Osteocyte (in vitro differentiated cells): Measurements from ENCODE around the gene PLEKHA3. TPM values are rescaled to one million over a fixed set of nuclear protein-coding genes. Genes with fewer than 3 reads are reported as not detected.

Source experiments
- DNase-seq: peaks from one replicate; pipeline ENCODE4 v3.0.0; 2021; ENCODE audit warnings: mixed read lengths; ENCODE audit not compliant: unreplicated experiment; ENCODE audit errors: extremely low spot score
- H3K27ac Mint-ChIP-seq: one replicate; pipeline ENCODE4 v1.8.0; 2021; ENCODE audit warnings: mild to moderate bottlenecking, mixed read lengths; ENCODE audit not compliant: unreplicated experiment
- H3K27me3 Mint-ChIP-seq: one replicate; pipeline ENCODE4 v1.8.0; 2021; ENCODE audit warnings: mixed read lengths; ENCODE audit not compliant: unreplicated experiment
- H3K36me3 Mint-ChIP-seq: one replicate; pipeline ENCODE4 v1.8.0; 2021; ENCODE audit warnings: mixed read lengths; ENCODE audit not compliant: unreplicated experiment
- H3K4me1 Mint-ChIP-seq: one replicate; pipeline ENCODE4 v1.8.0; 2021; ENCODE audit warnings: mixed read lengths; ENCODE audit not compliant: unreplicated experiment
- H3K4me3 Mint-ChIP-seq: one replicate; pipeline ENCODE4 v1.8.0; 2021; ENCODE audit warnings: mild to moderate bottlenecking, moderate library complexity, mixed read lengths; ENCODE audit not compliant: unreplicated experiment
- H3K9me3 Mint-ChIP-seq: one replicate; pipeline ENCODE4 v1.8.0; 2021; ENCODE audit warnings: mixed read lengths; ENCODE audit not compliant: unreplicated experiment
- total RNA-seq: library from RNA; stranded (reverse); gene quantifications from 2 replicates; pipeline ENCODE4 v1.2.1, GENCODE V29; 2021
- TF ChIP-seq, protein P1 (sequence below): fragments of 200-600 bp; sonication (generic); IDR thresholded peaks from 2 replicates; pipeline ENCODE4 v1.5.0; 2021; ENCODE audit warnings: antibody characterized with exemption, mild to moderate bottlenecking, moderate library complexity

The PLEKHA3 gene
- total RNA-seq, 1 donor from 2014 or later: 29.1 TPM

GRCh38 chr2:178449700-178450523, 30.3 kb upstream of the PLEKHA3 start:
- Mint-ChIP-seq H3K9me3 (no peaks in the 10 kb centered on the region), H3K27ac (peak overlapping the region; percentile 74), H3K4me1 (peaks cover 32% of the 10 kb centered on the region), H3K27me3 (no peaks in the 10 kb centered on the region), H3K4me3 (peak overlapping the region; percentile 82), H3K36me3 (peaks cover 27% of the 10 kb centered on the region)
- TF ChIP-seq, protein P1, sequence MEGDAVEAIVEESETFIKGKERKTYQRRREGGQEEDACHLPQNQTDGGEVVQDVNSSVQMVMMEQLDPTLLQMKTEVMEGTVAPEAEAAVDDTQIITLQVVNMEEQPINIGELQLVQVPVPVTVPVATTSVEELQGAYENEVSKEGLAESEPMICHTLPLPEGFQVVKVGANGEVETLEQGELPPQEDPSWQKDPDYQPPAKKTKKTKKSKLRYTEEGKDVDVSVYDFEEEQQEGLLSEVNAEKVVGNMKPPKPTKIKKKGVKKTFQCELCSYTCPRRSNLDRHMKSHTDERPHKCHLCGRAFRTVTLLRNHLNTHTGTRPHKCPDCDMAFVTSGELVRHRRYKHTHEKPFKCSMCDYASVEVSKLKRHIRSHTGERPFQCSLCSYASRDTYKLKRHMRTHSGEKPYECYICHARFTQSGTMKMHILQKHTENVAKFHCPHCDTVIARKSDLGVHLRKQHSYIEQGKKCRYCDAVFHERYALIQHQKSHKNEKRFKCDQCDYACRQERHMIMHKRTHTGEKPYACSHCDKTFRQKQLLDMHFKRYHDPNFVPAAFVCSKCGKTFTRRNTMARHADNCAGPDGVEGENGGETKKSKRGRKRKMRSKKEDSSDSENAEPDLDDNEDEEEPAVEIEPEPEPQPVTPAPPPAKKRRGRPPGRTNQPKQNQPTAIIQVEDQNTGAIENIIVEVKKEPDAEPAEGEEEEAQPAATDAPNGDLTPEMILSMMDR: no peak
- DNase-seq: no peak

GRCh38 chr2:178450524-178450773, 29.8 kb upstream of the PLEKHA3 start:
- peaks cover 22% of the 10 kb centered on the region for H3K36me3 Mint-ChIP-seq
- H3K27ac Mint-ChIP-seq: peak overlapping the region; percentile 74
- H3K4me3 Mint-ChIP-seq: peak overlapping the region; percentile 82
- H3K27me3 Mint-ChIP-seq: no peaks in the 10 kb centered on the region
- no peak for DNase-seq
- H3K9me3 Mint-ChIP-seq: no peaks in the 10 kb centered on the region
- peaks cover 32% of the 10 kb centered on the region for H3K4me1 Mint-ChIP-seq
- TF ChIP-seq, protein P1: no peak

GRCh38 chr2:178450774-178451525, 29.3 kb upstream of the PLEKHA3 start, which contains the start of the genes PJVK and PRKRA:
Gene PJVK, plus strand, starts transcription at chr2:178451378. Its CDS starts 2,032 bp downstream, at chr2:178453410.
Gene PRKRA, minus strand, starts transcription at chr2:178451175. Its CDS starts 145 bp downstream, at chr2:178451030.
- no peaks in the 10 kb centered on the region for H3K9me3 Mint-ChIP-seq
- peak within 1 kb of the TSS; percentile 99 for H3K27ac Mint-ChIP-seq
- peaks cover 32% of the 10 kb centered on the region for H3K4me1 Mint-ChIP-seq
- no peaks in the 10 kb centered on the region for H3K27me3 Mint-ChIP-seq
- DNase-seq: peak; percentile 100
- H3K4me3 Mint-ChIP-seq: peak within 1 kb of the TSS; percentile 82
- H3K36me3 Mint-ChIP-seq: peaks cover 19% of the 10 kb centered on the region
- TF ChIP-seq, protein P1: no peak

DNA sequence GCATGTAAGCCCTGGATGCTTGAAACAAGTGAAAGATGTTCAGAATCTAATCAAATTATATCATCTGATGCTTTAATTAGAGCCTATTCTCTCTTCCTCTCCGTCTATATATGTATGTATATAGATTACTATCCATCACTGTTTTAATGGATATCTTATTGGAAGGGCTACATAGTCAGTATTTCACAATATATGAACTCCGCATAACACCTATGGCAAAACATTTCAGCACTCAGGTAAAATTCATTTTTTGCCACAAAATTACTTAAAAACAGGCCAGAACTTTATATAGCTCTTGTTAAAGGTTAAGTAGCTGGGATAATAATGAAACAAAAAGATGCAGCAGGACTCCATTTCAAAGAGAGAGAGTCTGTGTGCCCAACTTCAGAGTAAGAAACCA, 27.9 kb upstream of the PLEKHA3 start:
- Mint-ChIP-seq H3K4me3 (peak overlapping the region; percentile 78), H3K27ac (peak overlapping the region; percentile 99), H3K27me3 (no peaks in the 10 kb centered on the region), H3K4me1 (peaks cover 32% of the 10 kb centered on the region), H3K36me3 (peaks cover 12% of the 10 kb centered on the region), H3K9me3 (no peaks in the 10 kb centered on the region)
- DNase-seq: no peak
- TF ChIP-seq, protein P1: no peak

DNA sequence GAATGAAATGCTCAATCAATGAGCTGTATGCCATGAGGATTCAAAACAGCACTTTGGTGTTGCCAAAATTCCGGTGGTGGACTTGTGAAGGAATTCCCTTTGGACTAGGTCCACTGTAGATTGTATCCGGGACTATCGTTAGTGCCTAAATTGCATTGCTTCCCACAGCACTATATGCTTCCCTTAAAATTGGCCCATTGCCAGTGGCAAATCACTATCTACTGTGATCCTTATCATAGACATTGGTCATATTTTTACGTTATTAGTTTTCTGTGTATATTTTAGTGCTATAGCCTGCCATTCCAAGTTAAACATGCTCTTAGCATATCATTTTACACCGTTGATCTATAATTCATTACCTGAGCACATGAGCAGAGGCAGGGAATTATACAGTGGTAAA, 27.4 kb upstream of the PLEKHA3 start:
- Mint-ChIP-seq H3K4me3 (no peak overlapping the region), H3K36me3 (peaks cover 10% of the 10 kb centered on the region), H3K9me3 (no peaks in the 10 kb centered on the region), H3K27me3 (no peaks in the 10 kb centered on the region), H3K4me1 (peaks cover 31% of the 10 kb centered on the region), H3K27ac (no peak overlapping the region)
- no peak for DNase-seq
- TF ChIP-seq, protein P1: no peak
